ENCODE results near the gene ZNHIT3. TPM values are rescaled to one million over a fixed set of nuclear protein-coding genes. Genes with fewer than 3 reads are reported as not detected.
A peak's percentile ranks its signal among the peaks of the same experiment; 100 is the strongest.

Gene ZNHIT3
- total RNA-seq, 1 donor from 2014 or later: 43.9 TPM

DNA sequence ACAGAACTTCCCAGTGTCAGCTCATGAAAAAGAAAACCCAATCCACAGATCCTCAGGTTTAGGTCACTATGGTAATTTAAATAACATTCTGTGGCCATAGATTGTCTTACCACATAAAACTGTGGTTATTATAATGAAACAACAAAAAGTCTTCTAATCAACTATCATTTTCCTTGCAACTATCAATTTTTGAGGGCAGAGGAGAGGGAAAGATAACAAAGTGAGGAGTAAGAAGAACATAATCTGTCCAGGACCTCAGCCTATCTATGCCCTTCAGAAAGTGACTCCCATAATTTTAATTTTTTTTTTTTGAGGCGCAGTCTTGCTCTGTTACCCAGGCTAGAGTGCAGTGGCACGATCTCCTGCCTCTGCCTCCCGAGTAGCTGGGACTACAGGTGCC, 54.2 kb downstream of the ZNHIT3 start:
- H3K27me3 Mint-ChIP-seq: no peaks in the 10 kb centered on the region
- H3K4me1 Mint-ChIP-seq (ENCODE audit: low read depth): peaks cover 6% of the 10 kb centered on the region
- no peaks in the 10 kb centered on the region for H3K9me3 Mint-ChIP-seq (ENCODE audit: low read depth)
- H3K27ac Mint-ChIP-seq: peak overlapping the region; percentile 41
- H3K36me3 Mint-ChIP-seq (ENCODE audit: insufficient read depth): peaks cover 5% of the 10 kb centered on the region
- TF ChIP-seq, protein P1, sequence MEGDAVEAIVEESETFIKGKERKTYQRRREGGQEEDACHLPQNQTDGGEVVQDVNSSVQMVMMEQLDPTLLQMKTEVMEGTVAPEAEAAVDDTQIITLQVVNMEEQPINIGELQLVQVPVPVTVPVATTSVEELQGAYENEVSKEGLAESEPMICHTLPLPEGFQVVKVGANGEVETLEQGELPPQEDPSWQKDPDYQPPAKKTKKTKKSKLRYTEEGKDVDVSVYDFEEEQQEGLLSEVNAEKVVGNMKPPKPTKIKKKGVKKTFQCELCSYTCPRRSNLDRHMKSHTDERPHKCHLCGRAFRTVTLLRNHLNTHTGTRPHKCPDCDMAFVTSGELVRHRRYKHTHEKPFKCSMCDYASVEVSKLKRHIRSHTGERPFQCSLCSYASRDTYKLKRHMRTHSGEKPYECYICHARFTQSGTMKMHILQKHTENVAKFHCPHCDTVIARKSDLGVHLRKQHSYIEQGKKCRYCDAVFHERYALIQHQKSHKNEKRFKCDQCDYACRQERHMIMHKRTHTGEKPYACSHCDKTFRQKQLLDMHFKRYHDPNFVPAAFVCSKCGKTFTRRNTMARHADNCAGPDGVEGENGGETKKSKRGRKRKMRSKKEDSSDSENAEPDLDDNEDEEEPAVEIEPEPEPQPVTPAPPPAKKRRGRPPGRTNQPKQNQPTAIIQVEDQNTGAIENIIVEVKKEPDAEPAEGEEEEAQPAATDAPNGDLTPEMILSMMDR (IDR thresholded peaks at IDR 0.05; ENCODE audit: unreplicated experiment): no peak
- no peak overlapping the region for H3K4me3 Mint-ChIP-seq (ENCODE audit: low read depth)
- DNase-seq (ENCODE audit: low spot score, unreplicated experiment): no peak

DNA sequence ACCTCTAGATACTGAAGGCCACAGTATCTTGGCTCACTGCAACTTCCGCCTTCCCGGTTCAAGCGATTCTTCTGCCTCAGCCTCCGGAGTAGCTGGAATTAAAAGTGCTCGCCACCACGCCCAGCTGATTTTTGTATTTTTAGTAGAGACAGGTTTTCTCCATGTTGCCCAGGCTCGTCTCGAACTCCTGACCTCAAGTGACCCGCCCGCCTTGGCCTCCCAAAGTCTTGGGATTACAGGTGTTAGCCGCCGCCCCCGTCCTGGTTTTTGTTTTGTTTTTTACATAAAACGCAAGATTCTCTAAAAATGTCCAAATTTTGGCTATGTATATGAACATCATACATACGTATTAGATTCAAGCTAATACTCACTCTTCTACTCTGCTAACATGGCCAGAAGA, 56.3 kb downstream of the ZNHIT3 start:
- no peak for DNase-seq (ENCODE audit: low spot score, unreplicated experiment)
- H3K27me3 Mint-ChIP-seq: no peaks in the 10 kb centered on the region
- H3K4me3 Mint-ChIP-seq (ENCODE audit: low read depth): peak overlapping the region; percentile 38
- no peaks in the 10 kb centered on the region for H3K9me3 Mint-ChIP-seq (ENCODE audit: low read depth)
- TF ChIP-seq, protein P1 (IDR thresholded peaks at IDR 0.05; ENCODE audit: unreplicated experiment): no peak
- peaks cover 17% of the 10 kb centered on the region for H3K4me1 Mint-ChIP-seq (ENCODE audit: low read depth)
- H3K36me3 Mint-ChIP-seq (ENCODE audit: insufficient read depth): peaks cover 2% of the 10 kb centered on the region
- H3K27ac Mint-ChIP-seq: no peak overlapping the region

DNA sequence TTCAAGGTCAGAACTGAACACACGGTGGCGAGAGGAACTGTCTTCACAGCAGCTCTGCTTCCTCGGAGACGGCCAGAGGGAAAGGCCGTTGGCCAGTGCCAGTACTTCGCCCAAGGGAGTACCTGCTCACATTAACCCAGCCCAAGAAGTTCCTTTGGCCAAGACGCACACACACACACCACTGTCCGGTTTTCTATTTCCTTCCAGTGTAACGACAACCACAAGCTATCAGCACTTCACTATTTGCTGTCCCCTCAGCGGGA, 57.5 kb downstream of the ZNHIT3 start:
- peak overlapping the region; percentile 100 for H3K27ac Mint-ChIP-seq
- peaks cover 2% of the 10 kb centered on the region for H3K36me3 Mint-ChIP-seq (ENCODE audit: insufficient read depth)
- peaks cover 19% of the 10 kb centered on the region for H3K4me1 Mint-ChIP-seq (ENCODE audit: low read depth)
- no peaks in the 10 kb centered on the region for H3K9me3 Mint-ChIP-seq (ENCODE audit: low read depth)
- DNase-seq (ENCODE audit: low spot score, unreplicated experiment): peak; percentile 11
- H3K4me3 Mint-ChIP-seq (ENCODE audit: low read depth): peak overlapping the region; percentile 97
- no peaks in the 10 kb centered on the region for H3K27me3 Mint-ChIP-seq
- TF ChIP-seq, protein P1 (IDR thresholded peaks at IDR 0.05; ENCODE audit: unreplicated experiment): no peak

DNA sequence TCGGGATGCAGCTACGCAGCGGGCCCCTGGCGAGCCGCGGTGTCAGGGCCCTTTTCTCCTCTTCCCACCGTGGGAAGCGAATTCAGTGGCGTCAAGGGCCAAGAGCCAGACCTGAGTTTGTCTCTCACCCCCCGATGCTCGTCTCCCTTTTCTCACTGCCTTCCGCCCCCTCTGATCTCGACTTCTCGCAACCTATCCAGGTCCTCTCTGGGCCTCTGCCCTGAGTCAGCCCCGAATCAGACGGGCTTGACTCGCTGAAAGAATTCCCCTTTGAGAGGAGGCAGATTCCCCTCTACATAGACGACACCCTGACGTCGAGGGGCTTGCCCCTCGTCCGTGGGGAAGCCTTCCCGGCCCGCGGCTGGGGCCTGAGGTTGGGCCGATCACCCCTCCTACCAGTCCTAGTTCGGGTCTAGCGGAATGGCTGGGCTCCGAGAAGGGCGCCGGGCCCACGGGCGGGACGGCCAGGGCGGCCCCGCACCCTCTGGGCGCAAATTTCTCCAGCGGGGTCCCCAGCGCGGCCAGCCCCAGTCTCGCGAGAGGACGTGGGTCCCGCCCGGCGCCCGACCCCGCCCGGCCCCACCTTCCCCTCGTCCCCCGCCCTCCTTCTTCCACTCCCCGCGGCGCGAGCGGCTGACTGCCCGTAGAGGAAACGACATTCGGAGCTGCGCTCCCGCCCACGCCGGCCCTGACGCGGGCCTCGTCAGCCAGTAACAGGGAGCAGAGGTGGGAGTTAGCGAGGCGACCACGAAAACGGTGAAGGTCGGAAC, 58.0 kb downstream of the ZNHIT3 start, which contains the start of gene GGNBP2:
TSS of gene GGNBP2 (plus strand) at position 613 of the 770 bp plus-strand sequence. CDS start 806 bp downstream, outside the sequence.
- H3K27ac Mint-ChIP-seq: peak within 1 kb of the TSS; percentile 100
- TF ChIP-seq, protein P1 (IDR thresholded peaks at IDR 0.05; ENCODE audit: unreplicated experiment): no peak
- DNase-seq (ENCODE audit: low spot score, unreplicated experiment): peak; percentile 83
- H3K4me3 Mint-ChIP-seq (ENCODE audit: low read depth): peak within 1 kb of the TSS; percentile 97
- H3K9me3 Mint-ChIP-seq (ENCODE audit: low read depth): no peaks in the 10 kb centered on the region
- H3K4me1 Mint-ChIP-seq (ENCODE audit: low read depth): peaks cover 19% of the 10 kb centered on the region
- no peaks in the 10 kb centered on the region for H3K27me3 Mint-ChIP-seq
- H3K36me3 Mint-ChIP-seq (ENCODE audit: insufficient read depth): peaks cover 2% of the 10 kb centered on the region

DNA sequence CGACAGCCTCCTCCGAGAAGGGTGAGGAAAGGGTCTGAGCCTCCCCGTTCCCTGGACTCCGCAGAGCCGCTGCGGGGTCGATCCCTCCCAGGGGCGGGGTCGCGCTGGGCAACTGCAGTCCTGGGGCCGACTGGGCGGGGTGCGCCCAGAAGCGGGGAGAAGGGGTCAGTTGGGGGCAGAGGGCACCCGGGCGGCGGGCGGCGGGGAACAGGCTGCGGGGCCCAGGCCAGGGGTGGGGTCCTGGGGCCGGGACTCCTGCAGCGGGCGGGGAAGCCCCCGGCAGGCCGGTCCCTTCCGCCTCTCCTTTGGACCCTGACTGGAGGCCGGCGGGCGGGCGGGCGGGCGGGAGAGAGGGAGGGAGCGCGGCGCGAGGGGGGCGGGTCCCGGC, 58.6 kb downstream of the ZNHIT3 start:
- Mint-ChIP-seq H3K36me3 (ENCODE audit: insufficient read depth) (peaks cover under 1% of the 10 kb centered on the region), H3K27me3 (no peaks in the 10 kb centered on the region), H3K9me3 (ENCODE audit: low read depth) (no peaks in the 10 kb centered on the region), H3K27ac (peak overlapping the region; percentile 97), H3K4me1 (ENCODE audit: low read depth) (peaks cover 19% of the 10 kb centered on the region), H3K4me3 (ENCODE audit: low read depth) (peak overlapping the region; percentile 97)
- DNase-seq (ENCODE audit: low spot score, unreplicated experiment): peak; percentile 72
- TF ChIP-seq, protein P1 (IDR thresholded peaks at IDR 0.05; ENCODE audit: unreplicated experiment): no peak

Other genes starting within 250 kb of the ZNHIT3 start
- 0.77 and 1.9 TPM in 2 replicates for gene TBC1D3I, start 222.1 kb upstream of the ZNHIT3 start, total RNA-seq
- gene TBC1D3G, start 162.8 kb upstream of the ZNHIT3 start, total RNA-seq: not detected in 2 replicates
- not detected in 2 replicates for gene TBC1D3H, start 98.2 kb upstream of the ZNHIT3 start, total RNA-seq
- gene MYO19, start 48.2 kb downstream of the ZNHIT3 start, total RNA-seq: 77.7 and 82.2 TPM in 2 replicates
- gene PIGW, start 48.3 kb downstream of the ZNHIT3 start, total RNA-seq: 7.3 and 8.7 TPM in 2 replicates
- 74.2 and 75.3 TPM in 2 replicates for gene GGNBP2, start 58.2 kb downstream of the ZNHIT3 start, total RNA-seq
- gene DHRS11, start 105.2 kb downstream of the ZNHIT3 start, total RNA-seq: 12.0 and 15.7 TPM in 2 replicates
- gene MRM1, start 114.9 kb downstream of the ZNHIT3 start, total RNA-seq: 6.6 and 7.1 TPM in 2 replicates

Measured in progenitor cell of endocrine pancreas (in vitro differentiated cells).